Mucosa of descending colon (tissue), 3 donors: ENCODE measurements around the gene EPB42. TPM values are rescaled to one million over a fixed set of nuclear protein-coding genes. Genes with fewer than 3 reads are reported as not detected.

Experiments
- total RNA-seq, 3 donors: library from RNA; stranded (reverse); fragmentation: NEBNext Ultra II Directional in 2 of 3; extraction: Animal tissue kit (Norgen Biotek cat#: 25700) in 2 of 3; gene quantifications; one replicate each; pipeline versions ENCODE4 v1.2.1 to v1.2.4, GENCODE V29; 2021 to 2023
- donor health status: DM: no; HTN: no; CAD: no; lungs with moderate emphysema.
- donor health status: DM: no; HTN: no; CAD: no.
- donor health status: DM: no; HTN: yes; CAD: no.

EPB42 gene
- total RNA-seq, 3 donors from 2014 or later: not detected

Other genes starting within 250 kb of the EPB42 start
- 10 to 100 TPM; 20.3 to 37.0 (median 26.8) TPM for gene UBR1, start 115.0 kb downstream of the EPB42 start, total RNA-seq
- gene TMEM62, start 87.4 kb downstream of the EPB42 start, total RNA-seq: 10 to 100 TPM; 26.8 to 43.7 (median 34.9) TPM
- 10 to 100 TPM; 45.5 to 75.2 (median 54.6) TPM for gene CCNDBP1, start 35.6 kb downstream of the EPB42 start, total RNA-seq
- not detected for gene TGM5, start 45.9 kb upstream of the EPB42 start, total RNA-seq
- not detected for gene TGM7, start 81.2 kb upstream of the EPB42 start, total RNA-seq
- gene LCMT2, start 109.6 kb upstream of the EPB42 start, total RNA-seq: 1 to 10 TPM; 5.0 to 5.4 (median 5.3) TPM
- gene ZSCAN29, start 150.0 kb upstream of the EPB42 start, total RNA-seq: 10 to 100 TPM; 26.7 to 34.4 (median 29.1) TPM
- gene TUBGCP4, start 150.1 kb upstream of the EPB42 start, total RNA-seq: 10 to 100 TPM; 15.9 to 22.7 (median 22.3) TPM